PFSK-1 (cell line): ENCODE data around the gene BABAM2.

Experiments used
- FOXP2 ChIP-seq: optimal IDR thresholded peaks from 2 replicates; pipeline ENCODE3; 2011; ENCODE audit warnings: borderline replicate concordance, control low read depth, inconsistent platforms; ENCODE audit not compliant: insufficient read depth; ENCODE audit errors: extremely low read length, extremely low read depth
- POLR2AphosphoS5 ChIP-seq: IDR thresholded peaks from 2 replicates; pipeline ENCODE4 v1.6.1; 2012; ENCODE audit warnings: low read depth, mild to moderate bottlenecking, control low read depth, low read length, moderate library complexity
- SIN3A ChIP-seq: IDR thresholded peaks from 2 replicates; pipeline ENCODE4 v1.6.1; 2012; ENCODE audit warnings: mild to moderate bottlenecking, low read length, moderate library complexity, borderline replicate concordance; ENCODE audit not compliant: insufficient read depth
- TAF1 ChIP-seq: IDR thresholded peaks from 2 replicates; pipeline ENCODE4 v1.6.1; 2012; ENCODE audit warnings: low read length, control low read depth, borderline replicate concordance; ENCODE audit not compliant: insufficient read depth
- TF ChIP-seq, protein P1 (sequence below), 2 experiments: IDR thresholded peaks; 2 replicates each; pipeline versions ENCODE4 v1.6.1 to v1.8.0; 2011 to 2012; ENCODE audit warnings: low read depth in 2 of 2, low read length in 2 of 2, control low read depth in 1 of 2, inconsistent platforms in 1 of 2, mild to moderate bottlenecking in 1 of 2, moderate library complexity in 1 of 2; ENCODE audit not compliant: insufficient read depth in 1 of 2

BABAM2 gene

DNA sequence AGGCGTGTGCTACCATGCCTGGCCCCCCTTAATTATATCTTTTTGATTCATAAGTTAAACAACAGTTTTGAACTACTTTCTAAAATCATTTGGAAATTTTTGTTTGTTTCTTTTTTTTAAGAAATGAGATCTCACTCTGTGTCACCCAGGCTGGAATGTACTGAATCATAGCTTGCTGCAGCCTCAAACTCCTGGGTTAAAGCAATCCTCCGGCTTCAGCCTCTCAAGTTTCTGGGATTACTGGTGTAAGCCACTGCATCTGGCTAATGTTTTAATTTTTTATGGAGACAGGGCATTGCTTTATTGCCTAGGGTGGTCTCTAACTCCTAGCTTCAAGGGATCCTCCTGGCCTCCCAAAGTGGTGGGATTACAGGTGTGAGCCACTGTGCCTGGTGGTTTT lies 71.5 kb downstream of the BABAM2 start:
- TF ChIP-seq, protein P1, sequence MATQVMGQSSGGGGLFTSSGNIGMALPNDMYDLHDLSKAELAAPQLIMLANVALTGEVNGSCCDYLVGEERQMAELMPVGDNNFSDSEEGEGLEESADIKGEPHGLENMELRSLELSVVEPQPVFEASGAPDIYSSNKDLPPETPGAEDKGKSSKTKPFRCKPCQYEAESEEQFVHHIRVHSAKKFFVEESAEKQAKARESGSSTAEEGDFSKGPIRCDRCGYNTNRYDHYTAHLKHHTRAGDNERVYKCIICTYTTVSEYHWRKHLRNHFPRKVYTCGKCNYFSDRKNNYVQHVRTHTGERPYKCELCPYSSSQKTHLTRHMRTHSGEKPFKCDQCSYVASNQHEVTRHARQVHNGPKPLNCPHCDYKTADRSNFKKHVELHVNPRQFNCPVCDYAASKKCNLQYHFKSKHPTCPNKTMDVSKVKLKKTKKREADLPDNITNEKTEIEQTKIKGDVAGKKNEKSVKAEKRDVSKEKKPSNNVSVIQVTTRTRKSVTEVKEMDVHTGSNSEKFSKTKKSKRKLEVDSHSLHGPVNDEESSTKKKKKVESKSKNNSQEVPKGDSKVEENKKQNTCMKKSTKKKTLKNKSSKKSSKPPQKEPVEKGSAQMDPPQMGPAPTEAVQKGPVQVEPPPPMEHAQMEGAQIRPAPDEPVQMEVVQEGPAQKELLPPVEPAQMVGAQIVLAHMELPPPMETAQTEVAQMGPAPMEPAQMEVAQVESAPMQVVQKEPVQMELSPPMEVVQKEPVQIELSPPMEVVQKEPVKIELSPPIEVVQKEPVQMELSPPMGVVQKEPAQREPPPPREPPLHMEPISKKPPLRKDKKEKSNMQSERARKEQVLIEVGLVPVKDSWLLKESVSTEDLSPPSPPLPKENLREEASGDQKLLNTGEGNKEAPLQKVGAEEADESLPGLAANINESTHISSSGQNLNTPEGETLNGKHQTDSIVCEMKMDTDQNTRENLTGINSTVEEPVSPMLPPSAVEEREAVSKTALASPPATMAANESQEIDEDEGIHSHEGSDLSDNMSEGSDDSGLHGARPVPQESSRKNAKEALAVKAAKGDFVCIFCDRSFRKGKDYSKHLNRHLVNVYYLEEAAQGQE (IDR thresholded peaks at IDR 0.05; ENCODE audit: insufficient read depth in 1 of 2, low read depth in 2 of 2, low read length in 2 of 2) = no peak
- no peak for TF ChIP-seq SIN3A
- no peak for TF ChIP-seq FOXP2
- no peak for TF ChIP-seq POLR2AphosphoS5
- TF ChIP-seq TAF1 = no peak

GRCh38 chr2:27963472-27963871 lies 72.9 kb downstream of the BABAM2 start:
- no peak for TF ChIP-seq TAF1
- TF ChIP-seq, protein P1 (IDR thresholded peaks at IDR 0.05; ENCODE audit: insufficient read depth in 1 of 2, low read depth in 2 of 2, low read length in 2 of 2) = no peak
- TF ChIP-seq FOXP2 = no peak
- no peak for TF ChIP-seq SIN3A
- TF ChIP-seq POLR2AphosphoS5 = no peak

- TF ChIP-seq POLR2AphosphoS5 (no peak), SIN3A (no peak), TAF1 (no peak), FOXP2 (no peak)
- TF ChIP-seq, protein P1 (IDR thresholded peaks at IDR 0.05; ENCODE audit: insufficient read depth in 1 of 2, low read depth in 2 of 2, low read length in 2 of 2) = no peak
These were observed 73.5 kb downstream of the BABAM2 start for GRCh38 chr2:27964067-27964466.

- TF ChIP-seq, protein P1 (IDR thresholded peaks at IDR 0.05; ENCODE audit: insufficient read depth in 1 of 2, low read depth in 2 of 2, low read length in 2 of 2) = no peak
- TF ChIP-seq FOXP2 (no peak), POLR2AphosphoS5 (no peak), TAF1 (no peak), SIN3A (no peak)
These were observed 75.3 kb downstream of the BABAM2 start for GRCh38 chr2:27965841-27966240.

GRCh38 chr2:27966466-27966865 lies 75.9 kb downstream of the BABAM2 start:
- TF ChIP-seq FOXP2 (no peak), SIN3A (no peak), POLR2AphosphoS5 (no peak), TAF1 (no peak)
- TF ChIP-seq, protein P1 (IDR thresholded peaks at IDR 0.05; ENCODE audit: insufficient read depth in 1 of 2, low read depth in 2 of 2, low read length in 2 of 2) = no peak
